OCI-LY1 (cell line): ENCODE measurements around the gene COMMD1.
"Not testable (repeated sequence)": the region's sequence is repeated elsewhere in the genome, so short reads cannot be mapped to it uniquely, and the experiment has no call there.

Experiments used
- H2AFZ ChIP-seq: fragments of 200-600 bp; sonication (generic), shearing (Covaris generic); 2 replicates; pipeline ENCODE4 v1.6.0; 2014; ENCODE audit warnings: antibody characterized with exemption, mild to moderate bottlenecking, low read length
- H3F3A ChIP-seq: fragments of 200-600 bp; sonication (generic), shearing (Covaris generic); 2 replicates; pipeline ENCODE4 v1.6.0; 2014; ENCODE audit warnings: mild to moderate bottlenecking, antibody characterized with exemption, low read length, moderate library complexity; ENCODE audit not compliant: insufficient read depth
- H3K27ac ChIP-seq: fragments of 200-600 bp; sonication (generic); 2 replicates; pipeline ENCODE4 v1.5.1; 2014; ENCODE audit warnings: low read length, mixed run types, mild to moderate bottlenecking, low read depth; ENCODE audit not compliant: poor library complexity, severe bottlenecking
- H3K27me3 ChIP-seq: fragments of 200-600 bp; sonication (generic); 2 replicates; pipeline ENCODE4 v1.6.0; 2014; ENCODE audit warnings: antibody characterized with exemption, mild to moderate bottlenecking, low read length, moderate library complexity; ENCODE audit not compliant: insufficient read depth
- H3K36me3 ChIP-seq: fragments of 200-600 bp; sonication (generic); 2 replicates; pipeline ENCODE4 v1.6.1; 2014; ENCODE audit warnings: mild to moderate bottlenecking, antibody characterized with exemption, low read length, moderate library complexity, mixed read lengths; ENCODE audit not compliant: insufficient read depth
- H3K4me1 ChIP-seq: fragments of 200-600 bp; sonication (generic); 2 replicates; pipeline ENCODE4 v1.5.1; 2014; ENCODE audit warnings: mild to moderate bottlenecking, low read length, moderate library complexity; ENCODE audit not compliant: insufficient read depth, severe bottlenecking
- H3K4me2 ChIP-seq: fragments of 200-600 bp; sonication (generic), shearing (Covaris generic); 2 replicates; pipeline ENCODE4 v1.6.1; 2014; ENCODE audit warnings: low read length
- H3K4me3 ChIP-seq: fragments of 200-600 bp; sonication (generic); 2 replicates; pipeline ENCODE4 v1.5.1; 2014; ENCODE audit warnings: low read length, low read depth, mild to moderate bottlenecking, mixed read lengths; ENCODE audit not compliant: poor library complexity, severe bottlenecking
- H3K79me2 ChIP-seq: fragments of 200-600 bp; shearing (Covaris generic); 2 replicates; pipeline ENCODE4 v1.6.1; 2016; ENCODE audit warnings: mixed run types, low read length, mixed read lengths; ENCODE audit not compliant: insufficient read depth
- H3K9ac ChIP-seq: fragments of 200-600 bp; sonication (generic), shearing (Covaris generic); 2 replicates; pipeline ENCODE4 v1.6.1; 2014; ENCODE audit warnings: mild to moderate bottlenecking, low read length, mixed read lengths
- H3K9me2 ChIP-seq: fragments of 200-600 bp; sonication (generic), shearing (Covaris generic); 2 replicates; pipeline ENCODE4 v1.6.1; 2014; ENCODE audit warnings: low read depth, mild to moderate bottlenecking, low read length, mixed read lengths
- H3K9me3 ChIP-seq: fragments of 200-600 bp; shearing (Covaris generic); 2 replicates; pipeline ENCODE4 v1.6.1; 2014; ENCODE audit warnings: low read length, mixed read lengths
- H4K20me1 ChIP-seq: fragments of 200-600 bp; sonication (generic), shearing (Covaris generic); 2 replicates; pipeline ENCODE4 v1.6.0; 2016; ENCODE audit warnings: mild to moderate bottlenecking, low read length; ENCODE audit not compliant: insufficient read depth
- EZH2 ChIP-seq: fragments of 200-600 bp; sonication (generic), shearing (Covaris generic); IDR thresholded peaks from 2 replicates; pipeline ENCODE4 v1.8.0; 2017; ENCODE audit warnings: borderline replicate concordance, mixed run types, mild to moderate bottlenecking, antibody characterized with exemption, low read length, moderate library complexity, mixed read lengths
- TF ChIP-seq, protein P1 (sequence below): fragments of 200-600 bp; sonication (generic), shearing (Covaris generic); IDR thresholded peaks from 2 replicates; pipeline ENCODE4 v1.5.1; 2017; ENCODE audit warnings: mild to moderate bottlenecking, antibody characterized with exemption, low read length, moderate library complexity, mixed read lengths

Gene COMMD1

DNA sequence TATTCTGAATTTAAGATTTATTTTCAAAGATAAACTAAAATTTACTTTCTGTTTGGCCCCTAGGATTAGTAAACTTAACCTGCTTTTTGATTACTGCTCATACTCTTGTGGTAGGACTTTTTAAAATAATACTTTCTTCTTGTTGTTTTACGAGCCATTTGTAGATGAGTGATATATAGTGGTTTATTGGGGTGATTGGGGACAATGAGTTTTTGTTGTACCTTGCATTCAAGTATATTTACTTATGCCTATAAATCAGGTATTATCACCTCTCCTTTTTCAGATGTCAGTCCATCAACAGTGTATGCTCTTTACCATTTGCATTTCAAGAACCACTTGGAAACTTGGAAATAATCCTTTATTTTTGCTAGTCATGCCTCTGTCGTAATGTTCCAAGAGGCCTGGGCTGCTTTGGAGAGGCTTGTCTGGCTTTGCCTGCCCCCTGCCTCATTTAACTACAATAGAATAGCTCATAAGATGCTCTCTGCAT, 131.3 kb downstream of the COMMD1 start:
- H2AFZ ChIP-seq = no peak overlapping the region
- no peak overlapping the region for H3K4me3 ChIP-seq
- H3K9me3 ChIP-seq = no peaks in the 10 kb centered on the region
- H4K20me1 ChIP-seq = no peaks in the 10 kb centered on the region
- no peaks in the 10 kb centered on the region for H3K27me3 ChIP-seq
- H3K27ac ChIP-seq = no peak overlapping the region
- peaks cover 42% of the 10 kb centered on the region for H3K4me1 ChIP-seq
- no peaks in the 10 kb centered on the region for H3K79me2 ChIP-seq
- no peak overlapping the region for H3K4me2 ChIP-seq
- no peaks in the 10 kb centered on the region for H3F3A ChIP-seq
- no peak overlapping the region for H3K9ac ChIP-seq
- H3K36me3 ChIP-seq = no peaks in the 10 kb centered on the region
- H3K9me2 ChIP-seq = no peaks in the 10 kb centered on the region
- TF ChIP-seq, protein P1, sequence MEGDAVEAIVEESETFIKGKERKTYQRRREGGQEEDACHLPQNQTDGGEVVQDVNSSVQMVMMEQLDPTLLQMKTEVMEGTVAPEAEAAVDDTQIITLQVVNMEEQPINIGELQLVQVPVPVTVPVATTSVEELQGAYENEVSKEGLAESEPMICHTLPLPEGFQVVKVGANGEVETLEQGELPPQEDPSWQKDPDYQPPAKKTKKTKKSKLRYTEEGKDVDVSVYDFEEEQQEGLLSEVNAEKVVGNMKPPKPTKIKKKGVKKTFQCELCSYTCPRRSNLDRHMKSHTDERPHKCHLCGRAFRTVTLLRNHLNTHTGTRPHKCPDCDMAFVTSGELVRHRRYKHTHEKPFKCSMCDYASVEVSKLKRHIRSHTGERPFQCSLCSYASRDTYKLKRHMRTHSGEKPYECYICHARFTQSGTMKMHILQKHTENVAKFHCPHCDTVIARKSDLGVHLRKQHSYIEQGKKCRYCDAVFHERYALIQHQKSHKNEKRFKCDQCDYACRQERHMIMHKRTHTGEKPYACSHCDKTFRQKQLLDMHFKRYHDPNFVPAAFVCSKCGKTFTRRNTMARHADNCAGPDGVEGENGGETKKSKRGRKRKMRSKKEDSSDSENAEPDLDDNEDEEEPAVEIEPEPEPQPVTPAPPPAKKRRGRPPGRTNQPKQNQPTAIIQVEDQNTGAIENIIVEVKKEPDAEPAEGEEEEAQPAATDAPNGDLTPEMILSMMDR = no peak
- no peak for TF ChIP-seq EZH2

DNA sequence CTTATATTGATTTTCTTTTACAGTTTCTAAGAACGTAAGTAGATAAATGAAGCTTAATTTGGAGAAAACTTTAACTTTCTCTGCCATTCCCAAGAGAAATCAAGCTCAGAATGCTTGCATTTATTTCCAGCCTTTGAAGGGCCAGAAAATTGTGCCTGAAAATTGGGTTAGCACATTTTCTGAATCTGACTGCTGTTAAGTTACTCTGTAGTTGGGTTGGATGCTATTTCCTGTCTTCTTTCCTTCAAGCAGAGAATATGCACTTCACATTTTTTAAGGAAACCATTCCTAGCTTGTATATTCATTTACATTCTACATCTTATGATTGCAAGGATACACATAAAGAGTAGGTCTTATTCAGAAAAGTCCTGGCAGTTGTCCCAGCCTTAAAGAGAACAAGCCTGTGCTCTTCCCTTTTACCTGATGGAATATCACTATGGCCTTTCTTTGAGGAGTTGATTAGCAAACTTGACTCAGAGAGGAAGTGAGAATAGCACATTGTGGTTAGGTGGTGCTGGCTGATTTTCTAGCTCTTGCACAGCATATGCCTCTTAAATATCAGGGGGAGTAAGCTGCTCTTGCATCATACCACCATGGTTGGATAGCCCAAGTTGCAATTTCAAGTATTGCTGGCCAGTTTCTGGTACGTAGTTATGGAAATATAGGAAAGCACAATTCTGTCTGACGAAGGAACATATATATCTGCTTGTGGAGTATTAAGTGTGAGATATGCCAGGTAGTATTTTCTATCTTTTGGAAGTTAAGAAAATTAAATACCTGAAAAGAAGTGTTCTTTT, 133.7 kb downstream of the COMMD1 start:
- Histone ChIP-seq H2AFZ (no peak overlapping the region), H3K27ac (peak overlapping the region; percentile 73), H3K36me3 (no peaks in the 10 kb centered on the region; the same call in 1 of the 2 replicates), H3K9ac (no peak overlapping the region), H3K9me2 (no peaks in the 10 kb centered on the region), H3K4me3 (no peak overlapping the region), H4K20me1 (no peaks in the 10 kb centered on the region), H3K4me2 (no peak overlapping the region; the same call in 1 of the 2 replicates), H3K4me1 (peaks cover 34% of the 10 kb centered on the region), H3F3A (no peaks in the 10 kb centered on the region), H3K9me3 (0 out of 2 replicates have a peak, but pooled peaks cover 2% of the 10 kb centered on the region), H3K79me2 (no peaks in the 10 kb centered on the region), H3K27me3 (no peaks in the 10 kb centered on the region)
- TF ChIP-seq EZH2 = no peak
- TF ChIP-seq, protein P1 = no peak

DNA sequence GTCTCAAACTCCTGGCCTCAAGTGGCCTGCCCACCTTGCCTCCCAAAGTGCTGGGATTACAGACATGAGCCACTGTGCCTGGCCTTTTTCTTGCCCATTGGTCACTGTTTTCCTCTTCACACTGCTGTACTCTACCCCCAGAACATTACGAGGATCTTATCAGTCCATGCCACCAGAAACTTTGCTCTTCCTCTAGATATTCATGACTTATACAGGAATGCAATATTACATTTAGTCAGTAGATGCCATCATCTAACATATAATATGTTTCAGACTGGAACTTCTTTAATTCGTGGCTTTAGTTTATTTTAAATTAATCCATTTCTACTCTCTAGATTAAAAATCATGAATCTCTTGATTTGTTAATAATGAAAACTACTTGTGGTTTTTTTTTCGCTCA, 135.5 kb downstream of the COMMD1 start:
- no peak overlapping the region for H3K4me2 ChIP-seq
- no peak overlapping the region for H2AFZ ChIP-seq
- H3F3A ChIP-seq = no peaks in the 10 kb centered on the region
- H3K9me2 ChIP-seq = no peaks in the 10 kb centered on the region
- H4K20me1 ChIP-seq = no peaks in the 10 kb centered on the region
- H3K9ac ChIP-seq = no peak overlapping the region
- H3K27ac ChIP-seq = no peak overlapping the region
- H3K4me1 ChIP-seq = peaks cover 24% of the 10 kb centered on the region
- H3K79me2 ChIP-seq = no peaks in the 10 kb centered on the region
- H3K27me3 ChIP-seq = no peaks in the 10 kb centered on the region
- no peak overlapping the region for H3K4me3 ChIP-seq
- TF ChIP-seq, protein P1 = no peak
- H3K9me3 ChIP-seq = peaks cover 11% of the 10 kb centered on the region
- no peaks in the 10 kb centered on the region; the same call in 1 of the 2 replicates for H3K36me3 ChIP-seq

DNA sequence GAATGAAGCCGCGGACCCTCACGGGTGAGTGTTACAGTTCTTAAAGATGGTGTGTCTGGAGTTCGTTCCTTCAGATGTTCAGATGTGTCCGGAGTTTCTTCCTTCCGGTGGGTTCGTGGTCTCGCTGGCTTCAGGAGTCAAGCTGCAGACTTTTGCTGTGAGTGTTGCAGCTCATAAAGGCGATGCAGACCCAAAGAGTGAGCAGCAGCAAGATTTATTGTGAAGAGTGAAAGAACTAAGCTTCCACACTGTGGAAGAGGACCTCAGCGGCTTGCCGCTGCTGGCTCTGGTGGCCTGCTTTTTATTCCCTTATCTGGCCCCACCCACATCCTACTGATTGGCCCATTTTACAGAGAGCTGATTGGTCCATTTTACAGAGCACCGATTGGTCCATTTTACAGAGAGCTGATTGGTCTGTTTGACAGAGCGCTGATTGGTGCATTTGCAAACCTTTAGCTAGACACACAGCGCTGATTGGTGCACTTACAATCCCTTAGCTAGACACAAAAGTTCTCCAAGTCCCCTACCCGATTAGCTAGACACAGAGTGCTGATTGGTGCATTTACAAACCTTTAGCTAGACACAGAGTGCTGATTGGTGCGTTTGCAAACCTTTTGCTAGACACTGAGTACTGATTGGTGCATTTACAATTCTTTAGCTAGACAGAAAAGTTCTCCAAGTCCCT, 136.4 kb downstream of the COMMD1 start:
- H3K9ac ChIP-seq, H3K36me3 ChIP-seq, H3K79me2 ChIP-seq, H3K4me3 ChIP-seq, H2AFZ ChIP-seq, H3F3A ChIP-seq, H3K27ac ChIP-seq, H3K9me2 ChIP-seq, H3K4me2 ChIP-seq, H3K27me3 ChIP-seq, H4K20me1 ChIP-seq: not testable (repeated sequence)
- H3K9me3 ChIP-seq = peaks cover 11% of the 10 kb centered on the region
- H3K4me1 ChIP-seq = peaks cover 24% of the 10 kb centered on the region
